Measurements from ENCODE around the gene TRAF4.
"Not testable (repeated sequence)": the region's sequence is repeated elsewhere in the genome, so short reads cannot be mapped to it uniquely, and the experiment has no call there.

The TRAF4 gene

DNA sequence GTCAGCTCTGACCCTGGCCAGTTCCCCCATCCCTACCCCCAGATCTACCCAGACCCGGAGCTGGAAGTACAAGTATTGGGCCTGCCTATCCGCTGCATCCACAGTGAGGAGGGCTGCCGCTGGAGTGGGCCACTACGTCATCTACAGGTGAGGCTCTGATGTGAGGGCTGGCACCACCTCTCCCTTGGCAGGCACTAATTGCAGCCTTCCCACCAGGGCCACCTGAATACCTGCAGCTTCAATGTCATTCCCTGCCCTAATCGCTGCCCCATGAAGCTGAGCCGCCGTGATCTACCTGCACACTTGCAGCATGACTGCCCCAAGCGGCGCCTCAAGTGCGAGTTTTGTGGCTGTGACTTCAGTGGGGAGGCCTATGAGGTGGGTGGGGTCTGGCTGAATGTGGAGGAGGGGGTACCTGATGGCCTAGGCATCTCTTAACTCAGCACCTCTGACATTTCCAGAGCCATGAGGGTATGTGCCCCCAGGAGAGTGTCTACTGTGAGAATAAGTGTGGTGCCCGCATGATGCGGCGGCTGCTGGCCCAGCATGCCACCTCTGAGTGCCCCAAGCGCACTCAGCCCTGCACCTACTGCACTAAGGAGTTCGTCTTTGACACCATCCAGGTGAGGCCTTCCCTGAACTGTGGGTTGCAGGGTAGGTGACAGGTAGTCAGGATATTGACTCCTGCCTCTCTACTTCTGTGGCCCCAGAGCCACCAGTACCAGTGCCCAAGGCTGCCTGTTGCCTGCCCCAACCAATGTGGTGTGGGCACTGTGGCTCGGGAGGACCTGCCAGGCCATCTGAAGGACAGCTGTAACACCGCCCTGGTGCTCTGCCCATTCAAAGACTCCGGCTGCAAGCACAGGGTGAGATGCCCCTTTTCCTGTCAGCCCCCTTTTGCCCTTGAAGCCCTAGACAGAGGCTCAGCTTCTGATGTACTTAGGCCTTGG, 4.3 kb downstream of the TRAF4 start:
- no peak for DNase-seq (ENCODE audit: low spot score)

DNA sequence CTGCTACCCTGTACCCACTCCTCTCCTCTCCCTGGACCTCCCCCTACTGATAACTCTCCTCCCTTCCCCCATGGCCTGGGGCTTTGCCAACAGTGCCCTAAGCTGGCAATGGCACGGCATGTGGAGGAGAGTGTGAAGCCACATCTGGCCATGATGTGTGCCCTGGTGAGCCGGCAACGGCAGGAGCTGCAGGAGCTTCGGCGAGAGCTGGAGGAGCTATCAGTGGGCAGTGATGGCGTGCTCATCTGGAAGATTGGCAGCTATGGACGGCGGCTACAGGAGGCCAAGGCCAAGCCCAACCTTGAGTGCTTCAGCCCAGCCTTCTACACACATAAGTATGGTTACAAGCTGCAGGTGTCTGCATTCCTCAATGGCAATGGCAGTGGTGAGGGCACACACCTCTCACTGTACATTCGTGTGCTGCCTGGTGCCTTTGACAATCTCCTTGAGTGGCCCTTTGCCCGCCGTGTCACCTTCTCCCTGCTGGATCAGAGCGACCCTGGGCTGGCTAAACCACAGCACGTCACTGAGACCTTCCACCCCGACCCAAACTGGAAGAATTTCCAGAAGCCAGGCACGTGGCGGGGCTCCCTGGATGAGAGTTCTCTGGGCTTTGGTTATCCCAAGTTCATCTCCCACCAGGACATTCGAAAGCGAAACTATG, 5.2 kb downstream of the TRAF4 start:
- DNase-seq (ENCODE audit: low spot score), result no peak

GRCh38 chr17:28749516-28750177, 5.8 kb downstream of the TRAF4 start:
- DNase-seq (ENCODE audit: low spot score), result no peak

- peak; percentile 92 for DNase-seq (ENCODE audit: low spot score)
Observed at GRCh38 chr17:28750178-28751047, 6.6 kb downstream of the TRAF4 start.

DNA sequence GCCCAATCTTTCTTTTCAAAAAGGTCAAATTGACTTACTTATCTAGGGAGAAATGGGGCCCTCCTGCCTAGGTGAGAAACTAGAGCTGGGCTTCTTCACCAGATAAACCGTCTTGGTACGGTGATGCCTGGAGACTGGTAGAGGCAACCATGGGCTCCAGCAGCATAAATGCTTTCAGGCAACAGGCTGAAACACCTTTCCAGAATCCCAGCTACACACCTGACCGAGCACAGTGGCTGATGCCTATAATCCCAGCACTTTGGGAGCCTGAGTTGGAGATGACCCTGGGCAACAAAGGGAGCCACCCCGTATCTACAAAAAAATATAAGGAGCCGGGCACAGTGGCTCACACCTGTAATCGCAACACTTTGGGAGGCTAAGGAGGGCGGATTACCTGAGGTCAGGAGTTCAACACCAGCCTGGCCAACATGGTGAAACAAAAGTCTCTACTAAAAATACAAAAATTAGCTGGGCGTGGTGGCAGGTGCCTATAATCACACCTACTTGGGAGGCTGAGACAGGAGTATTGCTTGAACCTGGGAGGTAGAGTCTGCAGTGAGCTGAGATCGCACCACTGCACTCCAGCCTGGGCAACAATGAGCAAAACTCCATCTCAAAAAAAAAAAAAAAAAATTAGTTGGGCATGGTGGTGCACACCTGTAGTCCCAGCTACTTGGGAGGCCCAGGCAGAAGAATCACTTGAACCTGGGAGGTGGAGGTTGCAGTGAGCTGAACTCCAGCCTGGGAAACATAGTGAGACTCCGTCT, 8.0 kb downstream of the TRAF4 start:
- DNase-seq (ENCODE audit: low spot score), result no peak

DNA sequence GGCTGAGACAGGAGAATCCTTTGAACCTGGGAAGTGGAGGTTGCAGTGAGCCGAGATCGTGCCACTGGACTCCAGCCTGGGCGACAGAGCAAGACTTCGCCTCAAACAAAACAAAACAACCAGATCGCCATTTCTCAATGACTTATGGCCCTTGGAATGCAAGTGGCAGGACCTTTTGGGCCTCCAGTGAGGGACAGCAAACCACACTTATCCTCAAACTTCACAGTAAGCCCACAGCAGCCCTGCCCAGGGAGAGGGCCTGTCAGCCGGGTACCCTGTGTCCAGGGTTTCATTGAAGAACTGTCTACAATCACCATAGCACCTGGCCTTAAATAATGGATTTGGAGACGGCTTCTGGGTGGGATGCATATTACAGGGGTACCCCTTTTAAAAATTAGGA, 11.7 kb downstream of the TRAF4 start:
- no peak for DNase-seq (ENCODE audit: low spot score)

DNA sequence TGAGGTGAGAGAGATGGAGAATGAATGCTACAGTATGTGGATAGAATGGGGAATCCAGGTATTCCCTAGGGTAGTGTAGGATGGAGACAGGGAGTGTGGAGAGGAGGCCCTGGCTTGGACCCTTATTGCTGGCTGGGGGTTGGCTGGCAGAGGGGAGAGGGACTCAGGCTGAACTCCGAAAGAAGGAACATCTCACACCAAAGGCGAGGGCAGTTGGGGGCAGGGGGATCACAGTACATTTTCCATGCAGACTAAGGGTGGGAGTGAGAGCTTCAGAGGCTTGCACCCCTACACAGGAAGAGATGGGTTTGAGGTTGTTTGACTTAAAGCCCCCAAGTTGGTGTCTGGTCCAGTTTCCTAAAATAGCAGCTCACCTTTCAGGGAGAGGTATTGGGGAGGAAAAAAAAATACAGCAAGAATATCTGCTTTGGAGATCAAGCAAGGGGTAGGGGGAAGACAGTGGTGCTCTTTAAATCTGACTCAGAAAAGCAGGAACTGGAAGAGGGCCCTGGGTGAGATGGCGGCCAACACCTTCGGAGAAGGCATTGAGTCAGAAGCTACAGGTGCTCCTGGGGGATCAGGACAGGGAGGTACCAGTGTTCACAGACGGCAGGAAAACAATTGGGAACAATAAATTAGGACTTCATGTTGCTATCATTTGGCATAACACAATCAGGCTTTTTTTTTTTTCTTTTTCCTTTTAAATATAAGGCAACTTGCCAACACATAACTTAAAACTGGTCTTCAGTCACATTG, 12.4 kb downstream of the TRAF4 start:
- no peak for DNase-seq (ENCODE audit: low spot score)

DNA sequence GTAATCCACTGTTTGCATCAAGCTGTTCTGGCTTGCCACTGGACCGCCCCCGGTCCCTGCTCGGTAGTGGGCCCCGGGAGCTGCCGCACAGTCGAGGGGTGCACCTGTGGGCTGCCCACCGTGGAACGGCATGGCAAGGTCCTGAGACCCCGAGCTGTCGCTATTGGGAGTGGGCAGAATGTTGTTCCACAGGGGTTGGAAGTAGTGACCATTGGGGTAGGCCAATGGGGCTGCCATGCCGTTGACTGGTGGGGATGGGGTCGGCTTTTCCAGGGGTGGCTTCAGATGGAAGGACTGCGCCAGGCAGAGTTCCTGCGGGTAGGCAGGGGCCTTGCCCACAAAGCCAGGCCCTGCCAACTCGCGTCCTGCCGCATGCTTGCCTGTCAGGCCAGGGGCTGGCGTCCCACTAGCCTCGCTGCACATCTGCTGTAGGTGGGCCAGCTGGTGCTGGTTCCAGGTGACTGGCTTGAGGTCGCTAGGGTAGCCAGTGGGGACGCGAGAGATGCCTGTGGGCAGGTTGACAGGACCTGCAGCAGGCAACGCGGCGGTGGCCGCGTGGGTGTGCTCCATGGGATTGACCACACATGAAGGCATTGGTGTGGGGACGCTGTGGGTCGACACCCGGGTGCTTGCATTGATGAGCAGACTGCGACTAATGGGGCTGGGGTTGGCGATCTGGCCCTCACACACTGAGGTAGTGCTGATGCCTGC, 14.8 kb downstream of the TRAF4 start:
- DNase-seq (ENCODE audit: low spot score), result no peak

- no peak for DNase-seq (ENCODE audit: low spot score)
Observed at GRCh38 chr17:28759256-28759865, 15.6 kb downstream of the TRAF4 start.

- no peak for DNase-seq (ENCODE audit: low spot score)
Observed at GRCh38 chr17:28760601-28761562, 17.1 kb downstream of the TRAF4 start.

- no peak for DNase-seq (ENCODE audit: low spot score)
Observed at GRCh38 chr17:28763137-28763799, 19.5 kb downstream of the TRAF4 start.

DNA sequence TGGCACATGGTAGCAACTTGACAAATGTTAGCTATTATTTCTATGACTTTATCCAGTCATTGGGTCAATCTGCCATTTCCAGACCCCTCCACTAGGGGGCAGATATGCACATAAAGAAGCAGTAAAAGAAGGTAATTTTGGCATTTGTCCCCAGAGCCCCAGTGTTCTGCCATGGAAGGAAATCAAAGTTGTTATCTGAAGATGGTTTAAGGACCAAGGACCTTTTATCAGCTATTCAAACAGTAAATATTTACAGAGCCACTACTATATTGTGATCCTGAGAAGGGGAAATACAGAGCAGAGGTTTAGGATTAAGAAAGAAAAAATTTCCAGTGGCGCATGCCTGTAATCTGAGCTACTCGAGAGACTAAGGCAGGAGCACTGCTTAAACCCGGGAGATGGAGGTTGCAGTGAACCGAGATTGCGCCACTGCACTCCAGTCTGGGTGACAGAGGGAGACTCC, 20.0 kb downstream of the TRAF4 start:
- DNase-seq (ENCODE audit: low spot score), result no peak

DNA sequence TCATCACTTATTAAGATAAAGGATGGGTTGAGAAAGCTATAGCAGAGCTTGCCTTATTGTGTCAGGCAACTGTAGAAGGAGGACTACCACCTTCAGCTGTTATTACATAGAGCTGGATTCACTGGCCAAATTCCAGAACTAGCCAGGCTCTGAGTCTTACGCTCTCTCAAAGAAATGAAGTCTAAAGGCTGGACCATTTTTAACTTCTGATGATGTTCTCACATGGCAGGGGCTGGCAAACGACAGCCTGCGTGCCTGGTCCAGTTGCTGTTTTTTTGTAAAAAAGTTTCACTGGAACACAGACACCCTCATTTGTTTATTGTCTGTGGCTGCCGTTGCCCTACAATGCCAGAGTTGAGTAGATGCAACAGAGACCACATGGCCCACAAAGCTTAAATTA, 21.2 kb downstream of the TRAF4 start:
- DNase-seq (ENCODE audit: low spot score), result no peak

GRCh38 chr17:28773736-28774135, 29.9 kb downstream of the TRAF4 start:
- no peak for DNase-seq (ENCODE audit: low spot score)

- no peak for DNase-seq (ENCODE audit: low spot score)
Observed at GRCh38 chr17:28774206-28774605, 30.4 kb downstream of the TRAF4 start.

GRCh38 chr17:28777178-28777577, 33.4 kb downstream of the TRAF4 start:
- DNase-seq (ENCODE audit: low spot score), result no peak

- not testable (repeated sequence) for DNase-seq (ENCODE audit: low spot score)
Observed at GRCh38 chr17:28779601-28780000, 35.8 kb downstream of the TRAF4 start.
